SJCRH30 (cell line): Measurements from ENCODE around the gene PDE10A. TPM values are rescaled to one million over a fixed set of nuclear protein-coding genes. Genes with fewer than 3 reads are reported as not detected.

ENCODE experiments used
- DNase-seq, 2 experiments: peaks; one replicate each; pipeline ENCODE4 v3.0.0-alpha.2; 2015 to 2020
- H3K27ac ChIP-seq: fragments of 250-450 bp; sonication (Bioruptor Pico); 2 replicates; pipeline ENCODE4 v1.5.1; 2020; ENCODE audit warnings: mild to moderate bottlenecking, moderate library complexity
- H3K27me3 ChIP-seq: fragments of 250-450 bp; sonication (Bioruptor Pico); 2 replicates; pipeline ENCODE4 v1.5.1; 2020; ENCODE audit warnings: mild to moderate bottlenecking, moderate library complexity
- H3K36me3 ChIP-seq: fragments of 250-450 bp; sonication (Bioruptor Pico); 2 replicates; pipeline ENCODE4 v1.5.1; 2020; ENCODE audit warnings: mild to moderate bottlenecking, moderate library complexity
- H3K4me1 ChIP-seq: fragments of 250-450 bp; sonication (Bioruptor Pico); 2 replicates; pipeline ENCODE4 v1.5.1; 2020; ENCODE audit warnings: mild to moderate bottlenecking, moderate library complexity
- H3K4me3 ChIP-seq: fragments of 250-450 bp; sonication (Bioruptor Pico); 2 replicates; pipeline ENCODE4 v1.5.1; 2020; ENCODE audit warnings: mild to moderate bottlenecking, moderate library complexity
- H3K9me3 ChIP-seq: fragments of 250-450 bp; sonication (Bioruptor Pico); replicated peaks from 2 replicates; pipeline ENCODE4 v1.5.1; 2020; ENCODE audit warnings: mild to moderate bottlenecking, moderate library complexity
- total RNA-seq: library from RNA; depleted of rRNA; stranded (reverse); fragments of >200 nt; shearing (Covaris generic); gene quantifications from 2 replicates; pipeline ENCODE4 v1.2.3, GENCODE V29; 2014

PDE10A gene
- total RNA-seq, 1 experiment from 2014 or later: 14.5 TPM

- Histone ChIP-seq H3K27ac (no peak overlapping the region), H3K27me3 (no peaks in the 10 kb centered on the region), H3K4me3 (no peak overlapping the region), H3K9me3 (peaks cover 8% of the 10 kb centered on the region), H3K36me3 (no peaks in the 10 kb centered on the region), H3K4me1 (no peaks in the 10 kb centered on the region)
- DNase-seq: no peak
Measured at GRCh38 chr6:165317723-165318122, 345.3 kb downstream of the PDE10A start.

- H3K4me1 ChIP-seq: no peaks in the 10 kb centered on the region
- H3K27ac ChIP-seq: no peak within 1 kb of the TSS
- peak; percentile 89 to 92 for DNase-seq
- no peaks in the 10 kb centered on the region for H3K9me3 ChIP-seq
- H3K27me3 ChIP-seq: 0 out of 2 replicates have a peak, but pooled peaks cover 2% of the 10 kb centered on the region
- H3K36me3 ChIP-seq: no peaks in the 10 kb centered on the region
- peak within 1 kb of the TSS; percentile 50 for H3K4me3 ChIP-seq
Measured at GRCh38 chr6:165308926-165309731, 353.9 kb downstream of the PDE10A start, which contains the start of gene C6orf118. TSS of gene C6orf118 (minus strand) at chr6:165309605. CDS start at chr6:165309586, 19 bp downstream.

DNA sequence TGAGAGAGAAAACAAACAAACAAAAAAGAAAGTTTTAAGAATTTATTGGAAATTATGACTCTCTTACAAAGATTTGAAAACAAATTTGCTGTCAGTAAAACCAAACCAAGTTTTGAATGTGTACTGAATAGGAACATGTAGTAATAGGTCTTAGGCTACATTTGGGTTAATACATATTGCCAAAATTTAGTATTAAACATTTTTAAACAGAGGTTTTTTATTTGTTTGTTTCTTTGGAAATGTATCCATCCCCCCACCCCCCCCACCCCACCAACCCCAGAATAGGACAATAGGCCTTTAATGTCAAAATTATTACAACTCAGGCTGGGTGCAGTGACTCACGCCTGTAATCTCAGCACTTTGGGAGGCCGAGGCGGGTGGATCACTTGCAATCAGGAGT is 356.1 kb downstream of the PDE10A start:
- no peaks in the 10 kb centered on the region for H3K36me3 ChIP-seq
- no peaks in the 10 kb centered on the region for H3K4me1 ChIP-seq
- DNase-seq: no peak
- H3K27me3 ChIP-seq: 0 out of 2 replicates have a peak, but pooled peaks cover 2% of the 10 kb centered on the region
- H3K27ac ChIP-seq: no peak overlapping the region
- H3K4me3 ChIP-seq: no peak overlapping the region
- no peaks in the 10 kb centered on the region for H3K9me3 ChIP-seq

GRCh38 chr6:165301372-165302246 is 361.4 kb downstream of the PDE10A start:
- Histone ChIP-seq H3K4me1 (no peaks in the 10 kb centered on the region), H3K36me3 (no peaks in the 10 kb centered on the region), H3K27me3 (no peaks in the 10 kb centered on the region), H3K9me3 (no peaks in the 10 kb centered on the region), H3K4me3 (no peak overlapping the region), H3K27ac (no peak overlapping the region)
- DNase-seq: no peak

- peak overlapping the region; percentile 19; the same call in 1 of the 2 replicates for H3K4me3 ChIP-seq
- H3K27ac ChIP-seq: no peak overlapping the region
- no peaks in the 10 kb centered on the region; the same call in 1 of the 2 replicates for H3K9me3 ChIP-seq
- H3K4me1 ChIP-seq: no peaks in the 10 kb centered on the region
- no peaks in the 10 kb centered on the region for H3K36me3 ChIP-seq
- peak in 1 of 2 experiments; percentile 43 for DNase-seq
- no peaks in the 10 kb centered on the region for H3K27me3 ChIP-seq
Measured at GRCh38 chr6:165300422-165300936, 362.6 kb downstream of the PDE10A start.

GRCh38 chr6:165298875-165299274 is 364.2 kb downstream of the PDE10A start:
- Histone ChIP-seq H3K4me3 (no peak overlapping the region), H3K36me3 (no peaks in the 10 kb centered on the region), H3K9me3 (no peaks in the 10 kb centered on the region; the same call in 1 of the 2 replicates), H3K27me3 (no peaks in the 10 kb centered on the region), H3K4me1 (no peaks in the 10 kb centered on the region), H3K27ac (no peak overlapping the region)
- DNase-seq: no peak

GRCh38 chr6:165298402-165298801 is 364.6 kb downstream of the PDE10A start:
- H3K27ac ChIP-seq: no peak overlapping the region
- H3K4me3 ChIP-seq: no peak overlapping the region
- no peaks in the 10 kb centered on the region for H3K4me1 ChIP-seq
- no peaks in the 10 kb centered on the region for H3K27me3 ChIP-seq
- no peak for DNase-seq
- no peaks in the 10 kb centered on the region for H3K36me3 ChIP-seq
- H3K9me3 ChIP-seq: no peaks in the 10 kb centered on the region; the same call in 1 of the 2 replicates

DNA sequence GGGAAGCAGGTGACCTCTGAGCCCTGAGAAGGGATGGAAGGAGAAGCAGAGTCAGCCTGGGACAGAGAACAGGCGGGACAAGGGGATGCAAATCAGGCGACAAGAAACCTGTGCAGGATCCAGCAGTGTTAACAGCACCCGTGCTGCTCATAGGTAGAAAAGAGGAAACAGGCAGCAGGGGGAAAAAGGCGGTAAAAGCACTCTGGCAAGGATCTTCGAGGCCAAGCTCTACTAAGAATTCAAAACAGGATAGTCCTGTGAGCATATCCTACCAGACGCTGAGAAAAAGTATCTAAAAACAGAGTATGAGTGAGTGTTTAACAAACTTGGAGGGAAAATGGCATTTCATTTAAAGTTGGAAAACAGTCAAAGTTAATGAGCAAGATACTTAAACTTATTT is 370.4 kb downstream of the PDE10A start:
- peaks cover 3% of the 10 kb centered on the region; the same call in 1 of the 2 replicates for H3K27me3 ChIP-seq
- H3K36me3 ChIP-seq: no peaks in the 10 kb centered on the region
- H3K9me3 ChIP-seq: peaks cover 6% of the 10 kb centered on the region; the same call in 1 of the 2 replicates
- H3K27ac ChIP-seq: no peak overlapping the region
- no peaks in the 10 kb centered on the region for H3K4me1 ChIP-seq
- no peak overlapping the region for H3K4me3 ChIP-seq
- DNase-seq: no peak
